Chondrocyte (in vitro differentiated cells): ENCODE results near the gene CADPS. TPM values are rescaled to one million over a fixed set of nuclear protein-coding genes. Genes with fewer than 3 reads are reported as not detected.

ENCODE experiments used
- DNase-seq: peaks from one replicate; pipeline ENCODE4 v3.0.0; 2021; ENCODE audit warnings: mixed read lengths, low spot score
- H3K27ac Mint-ChIP-seq: one replicate; pipeline ENCODE4 v1.8.0; 2021; ENCODE audit warnings: mild to moderate bottlenecking, moderate library complexity, mixed read lengths; ENCODE audit not compliant: unreplicated experiment
- H3K27me3 Mint-ChIP-seq: 2 replicates; pipeline ENCODE4 v1.8.0; 2021; ENCODE audit warnings: low read depth, mixed read lengths
- H3K36me3 Mint-ChIP-seq: 2 replicates; pipeline ENCODE4 v1.8.0; 2021; ENCODE audit warnings: low read depth, mixed read lengths
- H3K4me1 Mint-ChIP-seq: 2 replicates; pipeline ENCODE4 v1.8.0; 2021; ENCODE audit warnings: low read depth, mild to moderate bottlenecking, mixed read lengths
- H3K4me3 Mint-ChIP-seq: one replicate; pipeline ENCODE4 v1.8.0; 2021; ENCODE audit warnings: mild to moderate bottlenecking, moderate library complexity, mixed read lengths; ENCODE audit not compliant: unreplicated experiment
- H3K9me3 Mint-ChIP-seq: 2 replicates; pipeline ENCODE4 v1.8.0; 2021; ENCODE audit warnings: low read depth, mixed read lengths
- total RNA-seq: library from RNA; stranded (reverse); gene quantifications from 3 replicates; pipeline ENCODE4 v1.2.1, GENCODE V29; 2021
- TF ChIP-seq, protein P1 (sequence below): fragments of 200-600 bp; sonication (generic); IDR thresholded peaks from 2 replicates; pipeline ENCODE4 v1.5.0; 2021; ENCODE audit warnings: antibody characterized with exemption, mild to moderate bottlenecking, moderate library complexity

CADPS gene
- total RNA-seq, 1 donor from 2014 or later = not detected

DNA sequence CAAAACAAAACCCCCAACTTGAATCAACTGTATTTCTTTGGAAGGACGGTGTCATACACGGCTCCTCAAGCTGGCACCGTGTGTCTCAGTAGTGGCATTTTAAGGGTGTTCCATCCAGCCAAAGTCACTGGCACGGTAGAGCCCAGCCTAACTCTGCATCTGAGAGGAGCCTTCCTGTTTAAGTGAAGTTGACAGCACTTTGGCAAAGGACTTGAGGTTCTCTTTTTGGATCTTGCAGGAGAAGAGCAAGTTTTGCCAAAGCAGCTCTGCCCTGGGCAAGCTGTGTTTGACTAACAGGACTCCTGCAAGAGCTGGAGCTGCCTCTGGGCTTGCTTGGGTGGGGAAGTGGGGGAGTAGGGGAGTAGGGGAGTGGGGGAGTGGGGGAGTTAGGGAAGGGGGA, 392.3 kb downstream of the CADPS start:
- H3K4me3 Mint-ChIP-seq = no peak overlapping the region
- H3K36me3 Mint-ChIP-seq = no peaks in the 10 kb centered on the region
- TF ChIP-seq, protein P1, sequence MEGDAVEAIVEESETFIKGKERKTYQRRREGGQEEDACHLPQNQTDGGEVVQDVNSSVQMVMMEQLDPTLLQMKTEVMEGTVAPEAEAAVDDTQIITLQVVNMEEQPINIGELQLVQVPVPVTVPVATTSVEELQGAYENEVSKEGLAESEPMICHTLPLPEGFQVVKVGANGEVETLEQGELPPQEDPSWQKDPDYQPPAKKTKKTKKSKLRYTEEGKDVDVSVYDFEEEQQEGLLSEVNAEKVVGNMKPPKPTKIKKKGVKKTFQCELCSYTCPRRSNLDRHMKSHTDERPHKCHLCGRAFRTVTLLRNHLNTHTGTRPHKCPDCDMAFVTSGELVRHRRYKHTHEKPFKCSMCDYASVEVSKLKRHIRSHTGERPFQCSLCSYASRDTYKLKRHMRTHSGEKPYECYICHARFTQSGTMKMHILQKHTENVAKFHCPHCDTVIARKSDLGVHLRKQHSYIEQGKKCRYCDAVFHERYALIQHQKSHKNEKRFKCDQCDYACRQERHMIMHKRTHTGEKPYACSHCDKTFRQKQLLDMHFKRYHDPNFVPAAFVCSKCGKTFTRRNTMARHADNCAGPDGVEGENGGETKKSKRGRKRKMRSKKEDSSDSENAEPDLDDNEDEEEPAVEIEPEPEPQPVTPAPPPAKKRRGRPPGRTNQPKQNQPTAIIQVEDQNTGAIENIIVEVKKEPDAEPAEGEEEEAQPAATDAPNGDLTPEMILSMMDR = no peak
- DNase-seq = no peak
- H3K27me3 Mint-ChIP-seq = peaks cover 25% of the 10 kb centered on the region
- no peak overlapping the region for H3K27ac Mint-ChIP-seq
- H3K4me1 Mint-ChIP-seq = no peaks in the 10 kb centered on the region
- H3K9me3 Mint-ChIP-seq = no peaks in the 10 kb centered on the region

GRCh38 chr3:62481962-62482361, 393.3 kb downstream of the CADPS start:
- H3K4me1 Mint-ChIP-seq = no peaks in the 10 kb centered on the region
- TF ChIP-seq, protein P1 = no peak
- DNase-seq = no peak
- H3K27me3 Mint-ChIP-seq = peaks cover 25% of the 10 kb centered on the region
- no peak overlapping the region for H3K27ac Mint-ChIP-seq
- H3K36me3 Mint-ChIP-seq = no peaks in the 10 kb centered on the region
- H3K9me3 Mint-ChIP-seq = no peaks in the 10 kb centered on the region
- H3K4me3 Mint-ChIP-seq = no peak overlapping the region

GRCh38 chr3:62480056-62480455, 395.2 kb downstream of the CADPS start:
- H3K27me3 Mint-ChIP-seq = peaks cover 24% of the 10 kb centered on the region
- no peak overlapping the region for H3K4me3 Mint-ChIP-seq
- DNase-seq = no peak
- H3K4me1 Mint-ChIP-seq = no peaks in the 10 kb centered on the region
- no peak overlapping the region for H3K27ac Mint-ChIP-seq
- TF ChIP-seq, protein P1 = no peak
- no peaks in the 10 kb centered on the region for H3K36me3 Mint-ChIP-seq
- no peaks in the 10 kb centered on the region for H3K9me3 Mint-ChIP-seq

GRCh38 chr3:62479326-62479725, 395.9 kb downstream of the CADPS start:
- Mint-ChIP-seq H3K27me3 (peaks cover 24% of the 10 kb centered on the region), H3K27ac (no peak overlapping the region), H3K4me1 (no peaks in the 10 kb centered on the region), H3K9me3 (no peaks in the 10 kb centered on the region), H3K4me3 (no peak overlapping the region), H3K36me3 (no peaks in the 10 kb centered on the region)
- TF ChIP-seq, protein P1 = no peak
- no peak for DNase-seq

- Mint-ChIP-seq H3K36me3 (no peaks in the 10 kb centered on the region), H3K27ac (no peak overlapping the region), H3K4me3 (no peak overlapping the region), H3K4me1 (no peaks in the 10 kb centered on the region), H3K27me3 (peaks cover 24% of the 10 kb centered on the region), H3K9me3 (no peaks in the 10 kb centered on the region)
- DNase-seq = no peak
- TF ChIP-seq, protein P1 = no peak
These were observed 399.9 kb downstream of the CADPS start for GRCh38 chr3:62475306-62475705.
